GM23338 (cell line): ENCODE results near the gene TMEM242. TPM values are rescaled to one million over a fixed set of nuclear protein-coding genes. Genes with fewer than 3 reads are reported as not detected.

Source experiments
- ATAC-seq: fragments of 200-7000 bp; cut with Tn5 transposase; 3 replicates; pipeline ENCODE4 v1.9.1; 2020
- DNase-seq: peaks from one replicate; pipeline ENCODE4 v3.0.0-alpha.2; 2015; ENCODE audit warnings: low spot score
- H2AFZ ChIP-seq: fragments of 200-600 bp; sonication (generic); 2 replicates; pipeline ENCODE4 v1.8.0; 2016; ENCODE audit warnings: antibody characterized with exemption, mild to moderate bottlenecking, moderate library complexity
- H3F3A ChIP-seq: fragments of 200-600 bp; sonication (generic); replicated peaks from 2 replicates; pipeline ENCODE4 v1.8.0; 2017; ENCODE audit warnings: antibody characterized with exemption, mixed run types, low read depth
- H3K27ac ChIP-seq: fragments of 200-600 bp; sonication (generic); 2 replicates; pipeline ENCODE4 v1.6.1; 2016; ENCODE audit warnings: low read depth
- H3K27me3 ChIP-seq: fragments of 200-600 bp; sonication (generic); 2 replicates; pipeline ENCODE4 v1.8.0; 2016; ENCODE audit warnings: mild to moderate bottlenecking, mixed run types, moderate library complexity; ENCODE audit not compliant: insufficient read depth
- H3K36me3 ChIP-seq: fragments of 200-600 bp; sonication (generic); 2 replicates; pipeline ENCODE4 v1.8.0; 2016; ENCODE audit warnings: mild to moderate bottlenecking; ENCODE audit not compliant: insufficient read depth
- H3K4me1 ChIP-seq: fragments of 200-600 bp; sonication (generic); 2 replicates; pipeline ENCODE4 v1.8.0; 2016; ENCODE audit warnings: mild to moderate bottlenecking, moderate library complexity; ENCODE audit not compliant: insufficient read depth
- H3K4me2 ChIP-seq: fragments of 200-600 bp; sonication (generic); 2 replicates; pipeline ENCODE4 v1.7.1; 2017; ENCODE audit warnings: mixed run types
- H3K4me3 ChIP-seq: fragments of 200-600 bp; sonication (generic); 2 replicates; pipeline ENCODE4 v1.6.1; 2016; ENCODE audit warnings: mixed run types
- H3K79me2 ChIP-seq: fragments of 200-600 bp; sonication (generic); replicated peaks from 2 replicates; pipeline ENCODE4 v1.8.0; 2017; ENCODE audit warnings: mild to moderate bottlenecking; ENCODE audit not compliant: insufficient read depth
- H3K9me2 ChIP-seq: fragments of 200-600 bp; sonication (generic); 2 replicates; pipeline ENCODE4 v1.8.0; 2017; ENCODE audit not compliant: insufficient read depth
- H4K20me1 ChIP-seq: fragments of 200-600 bp; sonication (generic); replicated peaks from 2 replicates; pipeline ENCODE4 v1.8.0; 2017; ENCODE audit warnings: mild to moderate bottlenecking; ENCODE audit not compliant: insufficient read depth
- H3K27ac Mint-ChIP-seq: 2 replicates; pipeline ENCODE4 v1.8.0; 2020; ENCODE audit warnings: inconsistent platforms, mild to moderate bottlenecking, moderate library complexity, mixed read lengths
- H3K27me3 Mint-ChIP-seq: 3 replicates; pipeline ENCODE4 v1.8.0; 2022; ENCODE audit warnings: low read depth, mild to moderate bottlenecking, moderate library complexity, mixed read lengths, inconsistent platforms; ENCODE audit not compliant: insufficient read depth, poor library complexity
- H3K36me3 Mint-ChIP-seq: 3 replicates; pipeline ENCODE4 v1.8.0; 2021; ENCODE audit warnings: low read depth, mild to moderate bottlenecking, inconsistent platforms, moderate library complexity, mixed read lengths
- H3K4me1 Mint-ChIP-seq: 3 replicates; pipeline ENCODE4 v1.8.0; 2020; ENCODE audit warnings: mild to moderate bottlenecking, inconsistent platforms, mixed read lengths
- H3K4me3 Mint-ChIP-seq: 3 replicates; pipeline ENCODE4 v1.8.0; 2021; ENCODE audit warnings: moderate library complexity, mild to moderate bottlenecking, inconsistent platforms, mixed read lengths
- H3K9me3 Mint-ChIP-seq: 3 replicates; pipeline ENCODE4 v1.8.0; 2020; ENCODE audit warnings: moderate library complexity, mild to moderate bottlenecking, inconsistent platforms, mixed read lengths
- CREB1 ChIP-seq: fragments of 250-450 bp; sonication (Bioruptor Pico); IDR thresholded peaks from 2 replicates; pipeline ENCODE4 v1.5.0; 2020; ENCODE audit warnings: low read depth, mild to moderate bottlenecking, moderate library complexity
- EZH2 ChIP-seq: fragments of 200-600 bp; sonication (generic); IDR thresholded peaks from one replicate; pipeline ENCODE4 v1.8.0; 2017; ENCODE audit warnings: antibody characterized with exemption, mild to moderate bottlenecking, low read depth; ENCODE audit not compliant: unreplicated experiment
- EZH2phosphoT487 ChIP-seq: fragments of 200-600 bp; sonication (generic); IDR thresholded peaks from one replicate; pipeline ENCODE4 v1.8.1; 2018; ENCODE audit warnings: antibody characterized with exemption; ENCODE audit not compliant: unreplicated experiment
- JUNB ChIP-seq: IDR thresholded peaks from one replicate; pipeline ENCODE4 v1.6.1; 2016; ENCODE audit warnings: antibody characterized with exemption; ENCODE audit not compliant: unreplicated experiment
- STAT1 ChIP-seq: IDR thresholded peaks from one replicate; pipeline ENCODE4 v1.6.1; 2016; ENCODE audit warnings: antibody characterized with exemption; ENCODE audit not compliant: unreplicated experiment
- ZNF114 ChIP-seq: fragments of 250-450 bp; sonication (Bioruptor Pico); IDR thresholded peaks from 2 replicates; pipeline ENCODE4 v1.5.0; 2020; ENCODE audit warnings: mild to moderate bottlenecking, moderate library complexity
- ZNF331 ChIP-seq: fragments of 250-450 bp; sonication (Bioruptor Pico); IDR thresholded peaks from 2 replicates; pipeline ENCODE4 v1.5.0; 2020; ENCODE audit warnings: low read depth, mild to moderate bottlenecking, moderate library complexity
- ZNF462 ChIP-seq: fragments of 250-450 bp; sonication (Bioruptor Pico); IDR thresholded peaks from 2 replicates; pipeline ENCODE4 v1.5.0; 2020; ENCODE audit warnings: mild to moderate bottlenecking, moderate library complexity
- polyA plus RNA-seq: library from polyadenylated mRNA; unstranded; fragments of >200 nt; fragmentation: Nextera tagmentation; extraction: Ambion mirVana; gene quantifications from 2 replicates; pipeline ENCODE4 v1.2.1, GENCODE V29; 2016
- total RNA-seq: library from RNA; depleted of rRNA; stranded (reverse); fragments of >200 nt; shearing (Covaris generic); gene quantifications from 2 replicates; pipeline ENCODE4 v1.2.3, GENCODE V29; 2014
- TF ChIP-seq, protein P1 (sequence below): IDR thresholded peaks from one replicate; pipeline ENCODE4 v1.6.1; 2018; ENCODE audit warnings: antibody characterized with exemption; ENCODE audit not compliant: unreplicated experiment

TMEM242 gene
- total and polyA plus RNA-seq, 2 experiments from 2014 or later = 3.7 to 9.7 TPM

DNA sequence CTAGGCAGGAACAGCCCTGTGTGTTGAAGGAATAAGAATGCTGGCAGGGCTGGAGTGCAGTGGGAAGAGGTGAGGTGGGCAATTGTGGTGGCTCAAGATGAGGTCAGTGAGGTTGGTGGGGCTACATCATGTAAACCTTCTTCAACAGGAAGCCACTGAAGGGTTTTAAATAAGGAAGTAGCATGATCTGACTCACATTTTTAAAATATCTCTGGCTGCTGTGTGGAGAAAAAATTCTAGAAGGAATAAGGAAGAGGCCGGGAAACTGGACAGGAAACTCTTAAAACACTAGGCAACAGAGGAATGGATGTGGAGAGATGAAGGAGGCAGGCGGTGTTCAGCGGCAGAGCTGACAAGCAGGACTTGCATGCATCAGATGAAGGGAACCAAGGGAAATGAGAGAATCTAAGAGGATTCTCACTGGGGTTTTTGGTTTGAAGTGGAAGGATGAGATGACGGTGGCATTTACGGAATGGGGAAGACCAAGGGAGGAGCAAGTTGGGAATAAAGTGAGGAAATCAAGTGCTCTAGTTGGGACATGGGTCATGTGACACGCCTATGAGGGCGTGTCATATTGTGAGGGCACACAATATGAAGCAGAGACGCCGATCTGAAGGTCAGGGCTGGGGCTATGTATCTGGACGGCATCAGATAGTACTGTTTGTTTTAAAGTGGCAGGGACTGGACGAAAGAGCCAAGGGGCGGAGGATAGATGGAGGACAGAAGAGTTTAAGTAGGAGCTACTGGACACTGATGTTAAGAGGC, 18.2 kb downstream of the TMEM242 start:
- ATAC-seq = peak; percentile 29; the same call in 1 of the 3 replicates
- no peaks in the 10 kb centered on the region for H3K36me3 Mint-ChIP-seq

More for the DNA sequence above, 18.2 kb downstream of the TMEM242 start:
- Histone ChIP-seq H3K27ac (0 out of 2 replicates have a peak overlapping the region, but pooled peaks have one; percentile 34), H3K9me2 (no peaks in the 10 kb centered on the region), H3K4me3 (no peak overlapping the region), H3F3A (no peaks in the 10 kb centered on the region), H3K27me3 (no peaks in the 10 kb centered on the region), H3K79me2 (0 out of 2 replicates have a peak, but pooled peaks cover 3% of the 10 kb centered on the region), H3K4me2 (no peak overlapping the region), H4K20me1 (peaks cover 2% of the 10 kb centered on the region; the same call in 1 of the 2 replicates), H3K4me1 (peaks cover 34% of the 10 kb centered on the region), H2AFZ (no peak overlapping the region), H3K36me3 (no peaks in the 10 kb centered on the region)
- H3K27ac Mint-ChIP-seq = no peak overlapping the region
- no peaks in the 10 kb centered on the region for H3K9me3 Mint-ChIP-seq
- TF ChIP-seq EZH2 = no peak
- TF ChIP-seq, protein P1, sequence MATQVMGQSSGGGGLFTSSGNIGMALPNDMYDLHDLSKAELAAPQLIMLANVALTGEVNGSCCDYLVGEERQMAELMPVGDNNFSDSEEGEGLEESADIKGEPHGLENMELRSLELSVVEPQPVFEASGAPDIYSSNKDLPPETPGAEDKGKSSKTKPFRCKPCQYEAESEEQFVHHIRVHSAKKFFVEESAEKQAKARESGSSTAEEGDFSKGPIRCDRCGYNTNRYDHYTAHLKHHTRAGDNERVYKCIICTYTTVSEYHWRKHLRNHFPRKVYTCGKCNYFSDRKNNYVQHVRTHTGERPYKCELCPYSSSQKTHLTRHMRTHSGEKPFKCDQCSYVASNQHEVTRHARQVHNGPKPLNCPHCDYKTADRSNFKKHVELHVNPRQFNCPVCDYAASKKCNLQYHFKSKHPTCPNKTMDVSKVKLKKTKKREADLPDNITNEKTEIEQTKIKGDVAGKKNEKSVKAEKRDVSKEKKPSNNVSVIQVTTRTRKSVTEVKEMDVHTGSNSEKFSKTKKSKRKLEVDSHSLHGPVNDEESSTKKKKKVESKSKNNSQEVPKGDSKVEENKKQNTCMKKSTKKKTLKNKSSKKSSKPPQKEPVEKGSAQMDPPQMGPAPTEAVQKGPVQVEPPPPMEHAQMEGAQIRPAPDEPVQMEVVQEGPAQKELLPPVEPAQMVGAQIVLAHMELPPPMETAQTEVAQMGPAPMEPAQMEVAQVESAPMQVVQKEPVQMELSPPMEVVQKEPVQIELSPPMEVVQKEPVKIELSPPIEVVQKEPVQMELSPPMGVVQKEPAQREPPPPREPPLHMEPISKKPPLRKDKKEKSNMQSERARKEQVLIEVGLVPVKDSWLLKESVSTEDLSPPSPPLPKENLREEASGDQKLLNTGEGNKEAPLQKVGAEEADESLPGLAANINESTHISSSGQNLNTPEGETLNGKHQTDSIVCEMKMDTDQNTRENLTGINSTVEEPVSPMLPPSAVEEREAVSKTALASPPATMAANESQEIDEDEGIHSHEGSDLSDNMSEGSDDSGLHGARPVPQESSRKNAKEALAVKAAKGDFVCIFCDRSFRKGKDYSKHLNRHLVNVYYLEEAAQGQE = no peak
- TF ChIP-seq STAT1 = no peak
- no peak for TF ChIP-seq ZNF114 (CRISPR knock-in tag)
- TF ChIP-seq ZNF462 (CRISPR knock-in tag) = no peak
- no peak for TF ChIP-seq CREB1 (CRISPR knock-in tag)
- TF ChIP-seq ZNF331 (CRISPR knock-in tag) = no peak
- no peak for TF ChIP-seq EZH2phosphoT487
- TF ChIP-seq JUNB = no peak
- no peak overlapping the region for H3K4me3 Mint-ChIP-seq
- no peaks in the 10 kb centered on the region for H3K27me3 Mint-ChIP-seq
- peaks cover 31% of the 10 kb centered on the region for H3K4me1 Mint-ChIP-seq
- no peak for DNase-seq
